ENCODE measurements around the gene ADAMTS13.
"Not testable (repeated sequence)": the region's sequence is repeated elsewhere in the genome, so short reads cannot be mapped to it uniquely, and the experiment has no call there.

The ADAMTS13 gene

DNA sequence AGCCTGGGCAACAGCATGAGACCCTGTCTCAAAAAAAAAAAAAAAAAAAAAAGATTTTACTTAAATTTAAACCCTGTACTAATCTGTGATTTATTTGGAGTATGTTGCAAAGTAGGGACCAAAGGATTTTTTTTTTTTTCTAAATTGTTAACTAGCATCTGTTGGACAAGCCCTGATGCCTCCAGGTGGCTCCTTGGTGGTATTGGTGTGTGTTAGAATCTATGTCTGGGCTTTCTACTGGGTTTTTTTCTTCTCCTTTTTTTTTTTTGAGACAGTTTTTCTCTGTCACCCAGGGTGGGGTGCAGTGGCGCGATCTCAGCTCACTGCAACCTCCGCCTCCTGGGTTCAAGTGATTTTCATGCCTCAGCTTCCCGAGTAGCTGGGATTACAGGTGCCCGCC is 29.7 kb downstream of the ADAMTS13 start:
- not testable (repeated sequence) for H3K27ac ChIP-seq (ENCODE audit: low read depth, low read length); H3K36me3 ChIP-seq (ENCODE audit: control insufficient read depth in 1 of 2, insufficient read depth in 2 of 2, low read length in 2 of 2); H3K27me3 ChIP-seq (ENCODE audit: control insufficient read depth in 1 of 2, insufficient read depth in 2 of 2, low read length in 2 of 2); H3K9me3 ChIP-seq (ENCODE audit: control insufficient read depth in 1 of 2, low read length in 2 of 2); H3K4me3 ChIP-seq (ENCODE audit: low read depth in 1 of 2, low read length in 2 of 2); H3K4me1 ChIP-seq (ENCODE audit: control insufficient read depth in 1 of 2, insufficient read depth in 2 of 2, low read length in 2 of 2); H3K9ac ChIP-seq (ENCODE audit: low read depth in 1 of 2, low read length in 2 of 2)

DNA sequence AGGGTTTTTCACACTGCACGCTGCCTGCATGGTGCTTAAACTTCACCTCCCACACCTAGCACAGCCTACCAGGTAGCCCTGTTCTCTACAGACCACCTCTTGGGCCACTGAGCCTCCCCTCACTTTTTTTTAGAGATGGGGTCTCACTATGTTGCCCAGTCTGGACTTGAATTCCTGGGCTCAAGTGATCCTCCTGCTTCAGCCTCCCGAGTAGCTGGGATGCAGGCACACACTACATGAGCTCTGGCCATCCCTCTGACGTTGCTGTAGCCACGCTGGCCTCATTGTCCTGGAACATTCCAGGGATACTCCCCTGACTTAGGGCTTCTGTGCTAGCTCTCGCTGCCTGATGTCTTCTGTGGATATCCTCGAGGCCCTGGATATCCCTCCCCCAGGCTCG is 30.4 kb downstream of the ADAMTS13 start:
- Histone ChIP-seq H3K4me3 (ENCODE audit: low read depth in 1 of 2, low read length in 2 of 2) (no peak overlapping the region), H3K9ac (ENCODE audit: low read depth in 1 of 2, low read length in 2 of 2) (no peak overlapping the region), H3K27ac (ENCODE audit: low read depth, low read length) (no peak overlapping the region), H3K4me1 (ENCODE audit: control insufficient read depth in 1 of 2, insufficient read depth in 2 of 2, low read length in 2 of 2) (peaks cover 0 to 5% of the 10 kb centered on the region in 2 donors), H3K36me3 (ENCODE audit: control insufficient read depth in 1 of 2, insufficient read depth in 2 of 2, low read length in 2 of 2) (no peaks in the 10 kb centered on the region), H3K27me3 (ENCODE audit: control insufficient read depth in 1 of 2, insufficient read depth in 2 of 2, low read length in 2 of 2) (no peaks in the 10 kb centered on the region), H3K9me3 (ENCODE audit: control insufficient read depth in 1 of 2, low read length in 2 of 2) (no peaks in the 10 kb centered on the region)

- no peaks in the 10 kb centered on the region for H3K27me3 ChIP-seq (ENCODE audit: control insufficient read depth in 1 of 2, insufficient read depth in 2 of 2, low read length in 2 of 2)
- H3K27ac ChIP-seq (ENCODE audit: low read depth, low read length): no peak overlapping the region
- H3K9me3 ChIP-seq (ENCODE audit: control insufficient read depth in 1 of 2, low read length in 2 of 2): no peaks in the 10 kb centered on the region
- peaks cover 0 to 5% of the 10 kb centered on the region in 2 donors for H3K4me1 ChIP-seq (ENCODE audit: control insufficient read depth in 1 of 2, insufficient read depth in 2 of 2, low read length in 2 of 2)
- no peak overlapping the region for H3K9ac ChIP-seq (ENCODE audit: low read depth in 1 of 2, low read length in 2 of 2)
- H3K36me3 ChIP-seq (ENCODE audit: control insufficient read depth in 1 of 2, insufficient read depth in 2 of 2, low read length in 2 of 2): no peaks in the 10 kb centered on the region
- H3K4me3 ChIP-seq (ENCODE audit: low read depth in 1 of 2, low read length in 2 of 2): no peak overlapping the region
Measured at GRCh38 chr9:133453651-133454050, 31.5 kb downstream of the ADAMTS13 start.

- no peak overlapping the region for H3K27ac ChIP-seq (ENCODE audit: low read depth, low read length)
- no peaks in the 10 kb centered on the region for H3K9me3 ChIP-seq (ENCODE audit: control insufficient read depth in 1 of 2, low read length in 2 of 2)
- no peaks in the 10 kb centered on the region for H3K36me3 ChIP-seq (ENCODE audit: control insufficient read depth in 1 of 2, insufficient read depth in 2 of 2, low read length in 2 of 2)
- H3K4me3 ChIP-seq (ENCODE audit: low read depth in 1 of 2, low read length in 2 of 2): no peak overlapping the region
- peaks cover 6 to 7% of the 10 kb centered on the region in 2 donors for H3K4me1 ChIP-seq (ENCODE audit: control insufficient read depth in 1 of 2, insufficient read depth in 2 of 2, low read length in 2 of 2)
- no peaks in the 10 kb centered on the region for H3K27me3 ChIP-seq (ENCODE audit: control insufficient read depth in 1 of 2, insufficient read depth in 2 of 2, low read length in 2 of 2)
- H3K9ac ChIP-seq (ENCODE audit: low read depth in 1 of 2, low read length in 2 of 2): no peak overlapping the region
Measured at GRCh38 chr9:133454325-133454724, 32.2 kb downstream of the ADAMTS13 start.

DNA sequence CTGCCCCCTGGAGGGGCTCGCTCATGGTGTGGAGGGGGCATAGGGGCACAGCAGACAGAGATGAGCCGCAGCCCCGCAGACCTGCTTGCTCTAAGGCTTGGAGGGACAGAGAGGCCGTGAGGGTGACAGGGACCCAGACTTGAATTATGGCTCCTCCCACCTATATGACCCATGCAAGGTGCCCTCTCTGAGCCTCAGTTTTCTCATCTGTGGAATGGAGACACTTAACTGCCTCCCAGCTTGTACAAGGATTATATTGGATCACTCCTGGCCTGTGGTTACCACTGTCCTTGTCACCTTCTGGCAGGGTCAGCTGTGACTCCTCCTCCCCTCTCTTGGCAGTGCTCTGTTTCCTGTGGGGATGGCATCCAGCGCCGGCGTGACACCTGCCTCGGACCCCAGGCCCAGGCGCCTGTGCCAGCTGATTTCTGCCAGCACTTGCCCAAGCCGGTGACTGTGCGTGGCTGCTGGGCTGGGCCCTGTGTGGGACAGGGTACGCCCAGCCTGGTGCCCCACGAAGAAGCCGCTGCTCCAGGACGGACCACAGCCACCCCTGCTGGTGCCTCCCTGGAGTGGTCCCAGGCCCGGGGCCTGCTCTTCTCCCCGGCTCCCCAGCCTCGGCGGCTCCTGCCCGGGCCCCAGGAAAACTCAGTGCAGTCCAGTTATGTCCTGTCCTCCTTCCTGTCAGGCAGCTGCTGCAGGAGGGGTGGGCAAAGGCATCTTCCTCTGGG is 32.9 kb downstream of the ADAMTS13 start:
- H3K9ac ChIP-seq (ENCODE audit: low read depth in 1 of 2, low read length in 2 of 2): no peak overlapping the region
- H3K27me3 ChIP-seq (ENCODE audit: control insufficient read depth in 1 of 2, insufficient read depth in 2 of 2, low read length in 2 of 2): no peaks in the 10 kb centered on the region
- H3K27ac ChIP-seq (ENCODE audit: low read depth, low read length): no peak overlapping the region
- H3K36me3 ChIP-seq (ENCODE audit: control insufficient read depth in 1 of 2, insufficient read depth in 2 of 2, low read length in 2 of 2): no peaks in the 10 kb centered on the region
- no peaks in the 10 kb centered on the region for H3K9me3 ChIP-seq (ENCODE audit: control insufficient read depth in 1 of 2, low read length in 2 of 2)
- H3K4me1 ChIP-seq (ENCODE audit: control insufficient read depth in 1 of 2, insufficient read depth in 2 of 2, low read length in 2 of 2): peaks cover 7% of the 10 kb centered on the region in 2 donors
- H3K4me3 ChIP-seq (ENCODE audit: low read depth in 1 of 2, low read length in 2 of 2): no peak overlapping the region

GRCh38 chr9:133455936-133456335 is 33.8 kb downstream of the ADAMTS13 start:
- Histone ChIP-seq H3K9me3 (ENCODE audit: control insufficient read depth in 1 of 2, low read length in 2 of 2) (no peaks in the 10 kb centered on the region), H3K27ac (ENCODE audit: low read depth, low read length) (no peak overlapping the region), H3K4me1 (ENCODE audit: control insufficient read depth in 1 of 2, insufficient read depth in 2 of 2, low read length in 2 of 2) (peaks cover 10 to 14% of the 10 kb centered on the region in 2 donors)

GRCh38 chr9:133456409-133456808 is 34.2 kb downstream of the ADAMTS13 start:
- Histone ChIP-seq H3K9ac (ENCODE audit: low read depth in 1 of 2, low read length in 2 of 2) (no peak overlapping the region), H3K36me3 (ENCODE audit: control insufficient read depth in 1 of 2, insufficient read depth in 2 of 2, low read length in 2 of 2) (no peaks in the 10 kb centered on the region), H3K4me1 (ENCODE audit: control insufficient read depth in 1 of 2, insufficient read depth in 2 of 2, low read length in 2 of 2) (peaks cover 15 to 18% of the 10 kb centered on the region in 2 donors), H3K9me3 (ENCODE audit: control insufficient read depth in 1 of 2, low read length in 2 of 2) (no peaks in the 10 kb centered on the region), H3K27ac (ENCODE audit: low read depth, low read length) (no peak overlapping the region), H3K27me3 (ENCODE audit: control insufficient read depth in 1 of 2, insufficient read depth in 2 of 2, low read length in 2 of 2) (no peaks in the 10 kb centered on the region), H3K4me3 (ENCODE audit: low read depth in 1 of 2, low read length in 2 of 2) (no peak overlapping the region)

More at GRCh38 chr9:133455936-133456335, 33.8 kb downstream of the ADAMTS13 start:
- Histone ChIP-seq H3K36me3 (ENCODE audit: control insufficient read depth in 1 of 2, insufficient read depth in 2 of 2, low read length in 2 of 2) (no peaks in the 10 kb centered on the region), H3K27me3 (ENCODE audit: control insufficient read depth in 1 of 2, insufficient read depth in 2 of 2, low read length in 2 of 2) (no peaks in the 10 kb centered on the region), H3K9ac (ENCODE audit: low read depth in 1 of 2, low read length in 2 of 2) (no peak overlapping the region), H3K4me3 (ENCODE audit: low read depth in 1 of 2, low read length in 2 of 2) (no peak overlapping the region)

GRCh38 chr9:133457233-133457632 is 35.1 kb downstream of the ADAMTS13 start:
- H3K4me1 ChIP-seq (ENCODE audit: control insufficient read depth in 1 of 2, insufficient read depth in 2 of 2, low read length in 2 of 2): peaks cover 20 to 21% of the 10 kb centered on the region in 2 donors
- H3K27ac ChIP-seq (ENCODE audit: low read depth, low read length): no peak overlapping the region
- H3K4me3 ChIP-seq (ENCODE audit: low read depth in 1 of 2, low read length in 2 of 2): no peak overlapping the region
- H3K9ac ChIP-seq (ENCODE audit: low read depth in 1 of 2, low read length in 2 of 2): no peak overlapping the region
- H3K9me3 ChIP-seq (ENCODE audit: control insufficient read depth in 1 of 2, low read length in 2 of 2): no peaks in the 10 kb centered on the region
- no peaks in the 10 kb centered on the region for H3K27me3 ChIP-seq (ENCODE audit: control insufficient read depth in 1 of 2, insufficient read depth in 2 of 2, low read length in 2 of 2)
- H3K36me3 ChIP-seq (ENCODE audit: control insufficient read depth in 1 of 2, insufficient read depth in 2 of 2, low read length in 2 of 2): no peaks in the 10 kb centered on the region

- Histone ChIP-seq H3K9ac (ENCODE audit: low read depth in 1 of 2, low read length in 2 of 2) (no peak overlapping the region), H3K36me3 (ENCODE audit: control insufficient read depth in 1 of 2, insufficient read depth in 2 of 2, low read length in 2 of 2) (no peaks in the 10 kb centered on the region)
Measured at GRCh38 chr9:133457748-133458147, 35.6 kb downstream of the ADAMTS13 start.

GRCh38 chr9:133458643-133459312 is 36.6 kb downstream of the ADAMTS13 start:
- H3K4me1 ChIP-seq (ENCODE audit: control insufficient read depth in 1 of 2, insufficient read depth in 2 of 2, low read length in 2 of 2): peaks cover 20 to 21% of the 10 kb centered on the region in 2 donors
- peak overlapping the region; percentile 58 to 75 for H3K4me3 ChIP-seq (ENCODE audit: low read depth in 1 of 2, low read length in 2 of 2)
- no peak overlapping the region for H3K27ac ChIP-seq (ENCODE audit: low read depth, low read length)
- no peak overlapping the region for H3K9ac ChIP-seq (ENCODE audit: low read depth in 1 of 2, low read length in 2 of 2)
- no peaks in the 10 kb centered on the region for H3K9me3 ChIP-seq (ENCODE audit: control insufficient read depth in 1 of 2, low read length in 2 of 2)
- H3K36me3 ChIP-seq (ENCODE audit: control insufficient read depth in 1 of 2, insufficient read depth in 2 of 2, low read length in 2 of 2): peaks cover 0 to 5% of the 10 kb centered on the region in 2 donors
- no peaks in the 10 kb centered on the region for H3K27me3 ChIP-seq (ENCODE audit: control insufficient read depth in 1 of 2, insufficient read depth in 2 of 2, low read length in 2 of 2)

More at GRCh38 chr9:133457748-133458147, 35.6 kb downstream of the ADAMTS13 start:
- H3K4me1 ChIP-seq (ENCODE audit: control insufficient read depth in 1 of 2, insufficient read depth in 2 of 2, low read length in 2 of 2): peaks cover 20 to 21% of the 10 kb centered on the region in 2 donors
- no peaks in the 10 kb centered on the region for H3K9me3 ChIP-seq (ENCODE audit: control insufficient read depth in 1 of 2, low read length in 2 of 2)
- H3K4me3 ChIP-seq (ENCODE audit: low read depth in 1 of 2, low read length in 2 of 2): no peak overlapping the region
- no peaks in the 10 kb centered on the region for H3K27me3 ChIP-seq (ENCODE audit: control insufficient read depth in 1 of 2, insufficient read depth in 2 of 2, low read length in 2 of 2)
- H3K27ac ChIP-seq (ENCODE audit: low read depth, low read length): no peak overlapping the region
